Measurements from ENCODE around the gene DNAJC25. TPM values are rescaled to one million over a fixed set of nuclear protein-coding genes. Genes with fewer than 3 reads are reported as not detected.
A peak's percentile ranks its signal among the peaks of the same experiment; 100 is the strongest.

Gene DNAJC25
- total and polyA plus RNA-seq, 2 of the 13 experiments (the other 11 are each of a cell fraction or from before 2014, with no cell fraction given), result 5.7 to 10.2 TPM

DNA sequence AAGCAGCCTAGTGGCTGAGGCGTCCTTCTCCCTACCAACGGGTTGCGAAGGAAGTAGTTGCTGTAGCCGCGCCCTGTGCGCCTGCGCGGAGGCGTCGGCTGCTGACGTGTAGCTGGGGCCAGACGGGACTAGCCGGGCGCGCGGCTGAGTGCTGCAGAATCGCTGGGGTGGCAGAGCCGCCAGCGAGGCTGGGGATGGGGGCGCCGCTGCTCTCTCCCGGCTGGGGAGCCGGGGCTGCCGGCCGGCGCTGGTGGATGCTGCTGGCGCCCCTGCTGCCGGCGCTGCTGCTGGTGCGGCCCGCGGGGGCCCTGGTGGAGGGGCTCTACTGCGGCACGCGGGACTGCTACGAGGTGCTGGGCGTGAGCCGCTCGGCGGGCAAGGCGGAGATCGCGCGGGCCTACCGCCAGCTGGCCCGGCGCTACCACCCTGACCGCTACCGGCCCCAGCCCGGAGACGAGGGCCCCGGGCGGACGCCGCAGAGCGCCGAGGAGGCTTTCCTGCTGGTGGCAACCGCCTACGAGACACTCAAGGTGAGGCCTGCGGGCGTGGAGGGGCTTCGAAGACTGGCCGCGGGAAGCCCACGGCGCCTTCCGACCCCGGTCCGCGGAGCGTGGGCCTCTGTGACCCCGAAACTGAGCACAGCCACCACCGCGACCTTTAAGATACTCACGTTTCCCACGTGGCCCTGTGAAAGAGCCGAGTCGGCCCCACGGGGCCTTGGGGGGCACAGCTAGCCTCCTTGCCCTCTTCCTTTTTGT lies at the start of gene DNAJC25 (continued):
- TF ChIP-seq XBP1 (CRISPR knock-in tag; IDR thresholded peaks at IDR 0.05) (peak; percentile 96), ZNF232 (CRISPR knock-in tag; IDR thresholded peaks at IDR 0.05; ENCODE audit: borderline replicate concordance) (no peak), ZBTB42 (CRISPR knock-in tag; IDR thresholded peaks at IDR 0.05) (no peak), NFKB2 (CRISPR knock-in tag; IDR thresholded peaks at IDR 0.05; ENCODE audit: borderline replicate concordance) (peak; percentile 74; the same call in 1 of the 2 replicates), MAFK (conservative IDR thresholded peaks at IDR 0.05 in 1 of 2, IDR thresholded peaks at IDR 0.05 in 1 of 2; ENCODE audit: low read length in 2 of 2) (peak; percentile 41 to 51; a peak in 3 of 4 replicates), SMYD3 (CRISPR knock-in tag; IDR thresholded peaks at IDR 0.05) (no peak), PHB2 (IDR thresholded peaks at IDR 0.05; ENCODE audit: partially characterized antibody) (no peak), ZNF263 (CRISPR knock-in tag; IDR thresholded peaks at IDR 0.05) (no peak), FOXJ3 (CRISPR knock-in tag; IDR thresholded peaks at IDR 0.05; ENCODE audit: borderline replicate concordance) (no peak), ZNF773 (CRISPR knock-in tag; IDR thresholded peaks at IDR 0.05; ENCODE audit: borderline replicate concordance) (no peak; the same call in 1 of the 2 replicates), PPARG (CRISPR knock-in tag; conservative IDR thresholded peaks at IDR 0.05) (peak; percentile 61; the same call in 1 of the 2 replicates), KAT7 (CRISPR knock-in tag; IDR thresholded peaks at IDR 0.05; ENCODE audit: borderline replicate concordance) (no peak), SIX1 (CRISPR knock-in tag; IDR thresholded peaks at IDR 0.05; ENCODE audit: borderline replicate concordance) (no peak), ZNF101 (CRISPR knock-in tag; IDR thresholded peaks at IDR 0.05; ENCODE audit: borderline replicate concordance, low read depth) (0 out of 2 replicates have a peak, but pooled peaks have one; percentile 92), ZNF607 (CRISPR knock-in tag; IDR thresholded peaks at IDR 0.05; ENCODE audit: borderline replicate concordance) (peak; percentile 88), SIX4 (CRISPR knock-in tag; IDR thresholded peaks at IDR 0.05) (no peak), ZNF530 (CRISPR knock-in tag; IDR thresholded peaks at IDR 0.05; ENCODE audit: low read depth) (no peak), IKZF1 (IDR thresholded peaks at IDR 0.05) (no peak), STAT5B (CRISPR knock-in tag; IDR thresholded peaks at IDR 0.05) (no peak), GTF2F1 (IDR thresholded peaks at IDR 0.05; ENCODE audit: low read length) (no peak), ZNF761 (CRISPR knock-in tag; conservative IDR thresholded peaks at IDR 0.05) (no peak)
- TF ChIP-seq, protein P1, sequence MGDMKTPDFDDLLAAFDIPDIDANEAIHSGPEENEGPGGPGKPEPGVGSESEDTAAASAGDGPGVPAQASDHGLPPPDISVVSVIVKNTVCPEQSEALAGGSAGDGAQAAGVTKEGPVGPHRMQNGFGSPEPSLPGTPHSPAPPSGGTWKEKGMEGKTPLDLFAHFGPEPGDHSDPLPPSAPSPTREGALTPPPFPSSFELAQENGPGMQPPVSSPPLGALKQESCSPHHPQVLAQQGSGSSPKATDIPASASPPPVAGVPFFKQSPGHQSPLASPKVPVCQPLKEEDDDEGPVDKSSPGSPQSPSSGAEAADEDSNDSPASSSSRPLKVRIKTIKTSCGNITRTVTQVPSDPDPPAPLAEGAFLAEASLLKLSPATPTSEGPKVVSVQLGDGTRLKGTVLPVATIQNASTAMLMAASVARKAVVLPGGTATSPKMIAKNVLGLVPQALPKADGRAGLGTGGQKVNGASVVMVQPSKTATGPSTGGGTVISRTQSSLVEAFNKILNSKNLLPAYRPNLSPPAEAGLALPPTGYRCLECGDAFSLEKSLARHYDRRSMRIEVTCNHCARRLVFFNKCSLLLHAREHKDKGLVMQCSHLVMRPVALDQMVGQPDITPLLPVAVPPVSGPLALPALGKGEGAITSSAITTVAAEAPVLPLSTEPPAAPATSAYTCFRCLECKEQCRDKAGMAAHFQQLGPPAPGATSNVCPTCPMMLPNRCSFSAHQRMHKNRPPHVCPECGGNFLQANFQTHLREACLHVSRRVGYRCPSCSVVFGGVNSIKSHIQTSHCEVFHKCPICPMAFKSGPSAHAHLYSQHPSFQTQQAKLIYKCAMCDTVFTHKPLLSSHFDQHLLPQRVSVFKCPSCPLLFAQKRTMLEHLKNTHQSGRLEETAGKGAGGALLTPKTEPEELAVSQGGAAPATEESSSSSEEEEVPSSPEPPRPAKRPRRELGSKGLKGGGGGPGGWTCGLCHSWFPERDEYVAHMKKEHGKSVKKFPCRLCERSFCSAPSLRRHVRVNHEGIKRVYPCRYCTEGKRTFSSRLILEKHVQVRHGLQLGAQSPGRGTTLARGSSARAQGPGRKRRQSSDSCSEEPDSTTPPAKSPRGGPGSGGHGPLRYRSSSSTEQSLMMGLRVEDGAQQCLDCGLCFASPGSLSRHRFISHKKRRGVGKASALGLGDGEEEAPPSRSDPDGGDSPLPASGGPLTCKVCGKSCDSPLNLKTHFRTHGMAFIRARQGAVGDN (CRISPR knock-in tag; IDR thresholded peaks at IDR 0.05), result peak; percentile 94
- TF ChIP-seq, protein P2, sequence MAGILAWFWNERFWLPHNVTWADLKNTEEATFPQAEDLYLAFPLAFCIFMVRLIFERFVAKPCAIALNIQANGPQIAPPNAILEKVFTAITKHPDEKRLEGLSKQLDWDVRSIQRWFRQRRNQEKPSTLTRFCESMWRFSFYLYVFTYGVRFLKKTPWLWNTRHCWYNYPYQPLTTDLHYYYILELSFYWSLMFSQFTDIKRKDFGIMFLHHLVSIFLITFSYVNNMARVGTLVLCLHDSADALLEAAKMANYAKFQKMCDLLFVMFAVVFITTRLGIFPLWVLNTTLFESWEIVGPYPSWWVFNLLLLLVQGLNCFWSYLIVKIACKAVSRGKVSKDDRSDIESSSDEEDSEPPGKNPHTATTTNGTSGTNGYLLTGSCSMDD (CRISPR knock-in tag; IDR thresholded peaks at IDR 0.05), result no peak
- TF ChIP-seq, protein P3, sequence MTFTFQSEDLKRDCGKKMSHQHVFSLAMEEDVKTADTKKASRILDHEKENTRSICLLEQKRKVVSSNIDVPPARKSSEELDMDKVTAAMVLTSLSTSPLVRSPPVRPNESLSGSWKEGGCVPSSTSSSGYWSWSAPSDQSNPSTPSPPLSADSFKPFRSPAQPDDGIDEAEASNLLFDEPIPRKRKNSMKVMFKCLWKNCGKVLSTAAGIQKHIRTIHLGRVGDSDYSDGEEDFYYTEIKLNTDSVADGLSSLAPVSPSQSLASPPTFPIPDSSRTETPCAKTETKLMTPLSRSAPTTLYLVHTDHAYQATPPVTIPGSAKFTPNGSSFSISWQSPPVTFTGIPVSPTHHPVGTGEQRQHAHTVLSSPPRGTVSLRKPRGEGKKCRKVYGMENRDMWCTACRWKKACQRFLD (CRISPR knock-in tag; IDR thresholded peaks at IDR 0.05; ENCODE audit: borderline replicate concordance), result 0 out of 2 replicates have a peak, but pooled peaks have one; percentile 47
- TF ChIP-seq, protein P4, sequence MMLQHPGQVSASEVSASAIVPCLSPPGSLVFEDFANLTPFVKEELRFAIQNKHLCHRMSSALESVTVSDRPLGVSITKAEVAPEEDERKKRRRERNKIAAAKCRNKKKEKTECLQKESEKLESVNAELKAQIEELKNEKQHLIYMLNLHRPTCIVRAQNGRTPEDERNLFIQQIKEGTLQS (CRISPR knock-in tag; IDR thresholded peaks at IDR 0.05), result peak; percentile 26; the same call in 1 of the 2 replicates

Data from HepG2 (cell line).